GM23338 (cell line): ENCODE results near the gene NFATC3. TPM values are rescaled to one million over a fixed set of nuclear protein-coding genes. Genes with fewer than 3 reads are reported as not detected.

ENCODE experiments used
- ATAC-seq: fragments of 200-7000 bp; cut with Tn5 transposase; 3 replicates; pipeline ENCODE4 v1.9.1; 2020
- DNase-seq: peaks from one replicate; pipeline ENCODE4 v3.0.0-alpha.2; 2015; ENCODE audit warnings: low spot score
- H2AFZ ChIP-seq: fragments of 200-600 bp; sonication (generic); 2 replicates; pipeline ENCODE4 v1.8.0; 2016; ENCODE audit warnings: antibody characterized with exemption, mild to moderate bottlenecking, moderate library complexity
- H3F3A ChIP-seq: fragments of 200-600 bp; sonication (generic); replicated peaks from 2 replicates; pipeline ENCODE4 v1.8.0; 2017; ENCODE audit warnings: antibody characterized with exemption, mixed run types, low read depth
- H3K27ac ChIP-seq: fragments of 200-600 bp; sonication (generic); 2 replicates; pipeline ENCODE4 v1.6.1; 2016; ENCODE audit warnings: low read depth
- H3K27me3 ChIP-seq: fragments of 200-600 bp; sonication (generic); 2 replicates; pipeline ENCODE4 v1.8.0; 2016; ENCODE audit warnings: mild to moderate bottlenecking, mixed run types, moderate library complexity; ENCODE audit not compliant: insufficient read depth
- H3K36me3 ChIP-seq: fragments of 200-600 bp; sonication (generic); 2 replicates; pipeline ENCODE4 v1.8.0; 2016; ENCODE audit warnings: mild to moderate bottlenecking; ENCODE audit not compliant: insufficient read depth
- H3K4me1 ChIP-seq: fragments of 200-600 bp; sonication (generic); 2 replicates; pipeline ENCODE4 v1.8.0; 2016; ENCODE audit warnings: mild to moderate bottlenecking, moderate library complexity; ENCODE audit not compliant: insufficient read depth
- H3K4me2 ChIP-seq: fragments of 200-600 bp; sonication (generic); 2 replicates; pipeline ENCODE4 v1.7.1; 2017; ENCODE audit warnings: mixed run types
- H3K4me3 ChIP-seq: fragments of 200-600 bp; sonication (generic); 2 replicates; pipeline ENCODE4 v1.6.1; 2016; ENCODE audit warnings: mixed run types
- H3K79me2 ChIP-seq: fragments of 200-600 bp; sonication (generic); replicated peaks from 2 replicates; pipeline ENCODE4 v1.8.0; 2017; ENCODE audit warnings: mild to moderate bottlenecking; ENCODE audit not compliant: insufficient read depth
- H3K9me2 ChIP-seq: fragments of 200-600 bp; sonication (generic); 2 replicates; pipeline ENCODE4 v1.8.0; 2017; ENCODE audit not compliant: insufficient read depth
- H4K20me1 ChIP-seq: fragments of 200-600 bp; sonication (generic); replicated peaks from 2 replicates; pipeline ENCODE4 v1.8.0; 2017; ENCODE audit warnings: mild to moderate bottlenecking; ENCODE audit not compliant: insufficient read depth
- H3K27ac Mint-ChIP-seq: 2 replicates; pipeline ENCODE4 v1.8.0; 2020; ENCODE audit warnings: inconsistent platforms, mild to moderate bottlenecking, moderate library complexity, mixed read lengths
- H3K27me3 Mint-ChIP-seq: 3 replicates; pipeline ENCODE4 v1.8.0; 2022; ENCODE audit warnings: low read depth, mild to moderate bottlenecking, moderate library complexity, mixed read lengths, inconsistent platforms; ENCODE audit not compliant: insufficient read depth, poor library complexity
- H3K36me3 Mint-ChIP-seq: 3 replicates; pipeline ENCODE4 v1.8.0; 2021; ENCODE audit warnings: low read depth, mild to moderate bottlenecking, inconsistent platforms, moderate library complexity, mixed read lengths
- H3K4me1 Mint-ChIP-seq: 3 replicates; pipeline ENCODE4 v1.8.0; 2020; ENCODE audit warnings: mild to moderate bottlenecking, inconsistent platforms, mixed read lengths
- H3K4me3 Mint-ChIP-seq: 3 replicates; pipeline ENCODE4 v1.8.0; 2021; ENCODE audit warnings: moderate library complexity, mild to moderate bottlenecking, inconsistent platforms, mixed read lengths
- H3K9me3 Mint-ChIP-seq: 3 replicates; pipeline ENCODE4 v1.8.0; 2020; ENCODE audit warnings: moderate library complexity, mild to moderate bottlenecking, inconsistent platforms, mixed read lengths
- EZH2 ChIP-seq: fragments of 200-600 bp; sonication (generic); IDR thresholded peaks from one replicate; pipeline ENCODE4 v1.8.0; 2017; ENCODE audit warnings: antibody characterized with exemption, mild to moderate bottlenecking, low read depth; ENCODE audit not compliant: unreplicated experiment
- JUNB ChIP-seq: IDR thresholded peaks from one replicate; pipeline ENCODE4 v1.6.1; 2016; ENCODE audit warnings: antibody characterized with exemption; ENCODE audit not compliant: unreplicated experiment
- NANOG ChIP-seq: IDR thresholded peaks from 2 replicates; pipeline ENCODE4 v1.6.1; 2016; ENCODE audit warnings: antibody characterized with exemption, borderline replicate concordance
- POLR2AphosphoS5 ChIP-seq: IDR thresholded peaks from 2 replicates; pipeline ENCODE4 v1.6.1; 2016; ENCODE audit warnings: antibody characterized with exemption, low read depth
- STAT1 ChIP-seq: IDR thresholded peaks from one replicate; pipeline ENCODE4 v1.6.1; 2016; ENCODE audit warnings: antibody characterized with exemption; ENCODE audit not compliant: unreplicated experiment
- ZNF114 ChIP-seq: fragments of 250-450 bp; sonication (Bioruptor Pico); IDR thresholded peaks from 2 replicates; pipeline ENCODE4 v1.5.0; 2020; ENCODE audit warnings: mild to moderate bottlenecking, moderate library complexity
- ZNF331 ChIP-seq: fragments of 250-450 bp; sonication (Bioruptor Pico); IDR thresholded peaks from 2 replicates; pipeline ENCODE4 v1.5.0; 2020; ENCODE audit warnings: low read depth, mild to moderate bottlenecking, moderate library complexity
- polyA plus RNA-seq: library from polyadenylated mRNA; unstranded; fragments of >200 nt; fragmentation: Nextera tagmentation; extraction: Ambion mirVana; gene quantifications from 2 replicates; pipeline ENCODE4 v1.2.1, GENCODE V29; 2016
- total RNA-seq: library from RNA; depleted of rRNA; stranded (reverse); fragments of >200 nt; shearing (Covaris generic); gene quantifications from 2 replicates; pipeline ENCODE4 v1.2.3, GENCODE V29; 2014
- TF ChIP-seq, protein P1 (sequence below), 2 experiments: fragments of 200-600 bp in 1 of 2; sonication (generic) in 1 of 2; conservative IDR thresholded peaks; 2 replicates each; pipeline versions ENCODE4 v1.5.1 to v1.6.1; 2016 to 2017; ENCODE audit warnings: antibody characterized with exemption in 2 of 2, low read depth in 2 of 2, mild to moderate bottlenecking in 2 of 2, moderate library complexity in 1 of 2
- TF ChIP-seq, protein P2 (sequence below): fragments of 250-450 bp; sonication (Bioruptor Pico); IDR thresholded peaks from 2 replicates; pipeline ENCODE4 v1.5.0; 2020; ENCODE audit warnings: mild to moderate bottlenecking, moderate library complexity

NFATC3 gene
- total and polyA plus RNA-seq, 2 experiments from 2014 or later = 9.2 to 40.9 TPM

DNA sequence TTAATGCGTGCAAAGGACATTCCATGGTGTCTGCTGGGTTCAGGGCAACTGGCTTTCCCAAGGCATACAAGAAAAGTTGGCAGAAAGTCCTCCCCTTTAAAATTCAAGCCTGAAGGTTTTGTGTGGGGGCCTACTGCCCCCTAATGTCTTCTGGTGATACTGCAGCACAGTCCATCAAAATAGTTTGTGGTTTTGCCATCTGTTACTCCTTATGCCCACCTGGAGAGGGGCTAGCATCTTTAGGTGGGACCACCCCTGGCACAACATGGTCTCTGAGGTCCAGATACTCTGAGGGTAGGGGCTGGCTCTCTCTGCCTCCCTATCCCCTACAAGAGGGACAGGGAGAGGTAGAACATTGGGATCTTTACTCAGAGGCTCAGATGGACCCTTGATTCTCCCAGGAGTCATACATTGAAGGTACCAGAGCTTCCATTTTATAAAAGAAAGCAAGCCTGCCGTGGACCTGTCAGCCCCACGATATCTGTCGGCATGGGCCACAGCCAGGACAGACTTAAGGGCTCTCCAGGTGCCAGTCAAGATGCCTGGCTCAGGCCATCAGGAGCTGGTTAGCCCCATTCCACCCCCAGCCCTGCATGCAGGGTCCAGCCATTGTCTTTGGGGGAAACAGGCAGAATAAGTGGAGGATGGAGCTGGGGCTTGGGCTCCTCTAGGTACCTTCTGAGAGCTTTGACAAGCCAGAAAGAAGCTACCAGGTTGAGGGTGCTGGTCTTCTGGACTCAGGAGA lies 144.4 kb downstream of the NFATC3 start:
- no peaks in the 10 kb centered on the region for H3K27me3 ChIP-seq
- TF ChIP-seq ZNF114 (CRISPR knock-in tag) (no peak), NANOG (no peak), JUNB (no peak), POLR2AphosphoS5 (no peak; the same call in 1 of the 2 replicates), STAT1 (no peak), ZNF331 (no peak), EZH2 (no peak)
- TF ChIP-seq, protein P1, sequence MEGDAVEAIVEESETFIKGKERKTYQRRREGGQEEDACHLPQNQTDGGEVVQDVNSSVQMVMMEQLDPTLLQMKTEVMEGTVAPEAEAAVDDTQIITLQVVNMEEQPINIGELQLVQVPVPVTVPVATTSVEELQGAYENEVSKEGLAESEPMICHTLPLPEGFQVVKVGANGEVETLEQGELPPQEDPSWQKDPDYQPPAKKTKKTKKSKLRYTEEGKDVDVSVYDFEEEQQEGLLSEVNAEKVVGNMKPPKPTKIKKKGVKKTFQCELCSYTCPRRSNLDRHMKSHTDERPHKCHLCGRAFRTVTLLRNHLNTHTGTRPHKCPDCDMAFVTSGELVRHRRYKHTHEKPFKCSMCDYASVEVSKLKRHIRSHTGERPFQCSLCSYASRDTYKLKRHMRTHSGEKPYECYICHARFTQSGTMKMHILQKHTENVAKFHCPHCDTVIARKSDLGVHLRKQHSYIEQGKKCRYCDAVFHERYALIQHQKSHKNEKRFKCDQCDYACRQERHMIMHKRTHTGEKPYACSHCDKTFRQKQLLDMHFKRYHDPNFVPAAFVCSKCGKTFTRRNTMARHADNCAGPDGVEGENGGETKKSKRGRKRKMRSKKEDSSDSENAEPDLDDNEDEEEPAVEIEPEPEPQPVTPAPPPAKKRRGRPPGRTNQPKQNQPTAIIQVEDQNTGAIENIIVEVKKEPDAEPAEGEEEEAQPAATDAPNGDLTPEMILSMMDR (conservative IDR thresholded peaks at IDR 0.05; ENCODE audit: low read depth in 2 of 2) = peak; percentile 80 to 92
- TF ChIP-seq, protein P2, sequence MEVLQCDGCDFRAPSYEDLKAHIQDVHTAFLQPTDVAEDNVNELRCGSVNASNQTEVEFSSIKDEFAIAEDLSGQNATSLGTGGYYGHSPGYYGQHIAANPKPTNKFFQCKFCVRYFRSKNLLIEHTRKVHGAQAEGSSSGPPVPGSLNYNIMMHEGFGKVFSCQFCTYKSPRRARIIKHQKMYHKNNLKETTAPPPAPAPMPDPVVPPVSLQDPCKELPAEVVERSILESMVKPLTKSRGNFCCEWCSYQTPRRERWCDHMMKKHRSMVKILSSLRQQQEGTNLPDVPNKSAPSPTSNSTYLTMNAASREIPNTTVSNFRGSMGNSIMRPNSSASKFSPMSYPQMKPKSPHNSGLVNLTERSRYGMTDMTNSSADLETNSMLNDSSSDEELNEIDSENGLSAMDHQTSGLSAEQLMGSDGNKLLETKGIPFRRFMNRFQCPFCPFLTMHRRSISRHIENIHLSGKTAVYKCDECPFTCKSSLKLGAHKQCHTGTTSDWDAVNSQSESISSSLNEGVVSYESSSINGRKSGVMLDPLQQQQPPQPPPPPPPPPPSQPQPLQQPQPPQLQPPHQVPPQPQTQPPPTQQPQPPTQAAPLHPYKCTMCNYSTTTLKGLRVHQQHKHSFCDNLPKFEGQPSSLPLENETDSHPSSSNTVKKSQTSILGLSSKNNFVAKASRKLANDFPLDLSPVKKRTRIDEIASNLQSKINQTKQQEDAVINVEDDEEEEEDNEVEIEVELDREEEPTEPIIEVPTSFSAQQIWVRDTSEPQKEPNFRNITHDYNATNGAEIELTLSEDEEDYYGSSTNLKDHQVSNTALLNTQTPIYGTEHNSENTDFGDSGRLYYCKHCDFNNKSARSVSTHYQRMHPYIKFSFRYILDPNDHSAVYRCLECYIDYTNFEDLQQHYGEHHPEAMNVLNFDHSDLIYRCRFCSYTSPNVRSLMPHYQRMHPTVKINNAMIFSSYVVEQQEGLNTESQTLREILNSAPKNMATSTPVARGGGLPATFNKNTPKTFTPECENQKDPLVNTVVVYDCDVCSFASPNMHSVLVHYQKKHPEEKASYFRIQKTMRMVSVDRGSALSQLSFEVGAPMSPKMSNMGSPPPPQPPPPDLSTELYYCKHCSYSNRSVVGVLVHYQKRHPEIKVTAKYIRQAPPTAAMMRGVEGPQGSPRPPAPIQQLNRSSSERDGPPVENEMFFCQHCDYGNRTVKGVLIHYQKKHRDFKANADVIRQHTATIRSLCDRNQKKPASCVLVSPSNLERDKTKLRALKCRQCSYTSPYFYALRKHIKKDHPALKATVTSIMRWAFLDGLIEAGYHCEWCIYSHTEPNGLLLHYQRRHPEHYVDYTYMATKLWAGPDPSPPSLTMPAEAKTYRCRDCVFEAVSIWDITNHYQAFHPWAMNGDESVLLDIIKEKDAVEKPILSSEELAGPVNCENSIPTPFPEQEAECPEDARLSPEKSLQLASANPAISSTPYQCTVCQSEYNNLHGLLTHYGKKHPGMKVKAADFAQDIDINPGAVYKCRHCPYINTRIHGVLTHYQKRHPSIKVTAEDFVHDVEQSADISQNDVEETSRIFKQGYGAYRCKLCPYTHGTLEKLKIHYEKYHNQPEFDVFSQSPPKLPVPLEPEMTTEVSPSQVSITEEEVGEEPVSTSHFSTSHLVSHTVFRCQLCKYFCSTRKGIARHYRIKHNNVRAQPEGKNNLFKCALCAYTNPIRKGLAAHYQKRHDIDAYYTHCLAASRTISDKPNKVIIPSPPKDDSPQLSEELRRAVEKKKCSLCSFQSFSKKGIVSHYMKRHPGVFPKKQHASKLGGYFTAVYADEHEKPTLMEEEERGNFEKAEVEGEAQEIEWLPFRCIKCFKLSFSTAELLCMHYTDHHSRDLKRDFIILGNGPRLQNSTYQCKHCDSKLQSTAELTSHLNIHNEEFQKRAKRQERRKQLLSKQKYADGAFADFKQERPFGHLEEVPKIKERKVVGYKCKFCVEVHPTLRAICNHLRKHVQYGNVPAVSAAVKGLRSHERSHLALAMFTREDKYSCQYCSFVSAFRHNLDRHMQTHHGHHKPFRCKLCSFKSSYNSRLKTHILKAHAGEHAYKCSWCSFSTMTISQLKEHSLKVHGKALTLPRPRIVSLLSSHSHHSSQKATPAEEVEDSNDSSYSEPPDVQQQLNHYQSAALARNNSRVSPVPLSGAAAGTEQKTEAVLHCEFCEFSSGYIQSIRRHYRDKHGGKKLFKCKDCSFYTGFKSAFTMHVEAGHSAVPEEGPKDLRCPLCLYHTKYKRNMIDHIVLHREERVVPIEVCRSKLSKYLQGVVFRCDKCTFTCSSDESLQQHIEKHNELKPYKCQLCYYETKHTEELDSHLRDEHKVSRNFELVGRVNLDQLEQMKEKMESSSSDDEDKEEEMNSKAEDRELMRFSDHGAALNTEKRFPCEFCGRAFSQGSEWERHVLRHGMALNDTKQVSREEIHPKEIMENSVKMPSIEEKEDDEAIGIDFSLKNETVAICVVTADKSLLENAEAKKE = no peak
- no peak overlapping the region for H3K27ac ChIP-seq
- H3K4me1 Mint-ChIP-seq = peaks cover 19% of the 10 kb centered on the region
- H3K9me3 Mint-ChIP-seq = no peaks in the 10 kb centered on the region; the same call in 2 of the 3 replicates
- peaks cover 13% of the 10 kb centered on the region for H3K4me1 ChIP-seq
- no peak overlapping the region for H3K4me3 Mint-ChIP-seq
- H3K36me3 ChIP-seq = peaks cover 8% of the 10 kb centered on the region; the same call in 1 of the 2 replicates
- H2AFZ ChIP-seq = no peak overlapping the region
- peaks cover 20% of the 10 kb centered on the region for H3K79me2 ChIP-seq
- H3K4me3 ChIP-seq = no peak overlapping the region
- peaks cover 46% of the 10 kb centered on the region for H3K36me3 Mint-ChIP-seq
- DNase-seq (peak; percentile 73), ATAC-seq (peak; percentile 30)
- no peak overlapping the region for H3K27ac Mint-ChIP-seq
- H3K9me2 ChIP-seq = no peaks in the 10 kb centered on the region
- no peak overlapping the region for H3K4me2 ChIP-seq
- peaks cover 16% of the 10 kb centered on the region for H4K20me1 ChIP-seq
- peaks cover 4% of the 10 kb centered on the region for H3K27me3 Mint-ChIP-seq
- peaks cover 11% of the 10 kb centered on the region for H3F3A ChIP-seq
